Endothelial cell of umbilical vein (primary cell): ENCODE data around the gene STAT1. TPM values are rescaled to one million over a fixed set of nuclear protein-coding genes. Genes with fewer than 3 reads are reported as not detected.

Source experiments
- BruUV-seq: library from RNA; stranded (reverse); fragments of 400-500 nt; replicated peaks from 2 replicates; lab custom pipeline; 2021; lab: Mats Ljungman, UMichigan
- CTCF ChIA-PET: fragments of 300-600, 350-600 bp; sonication (Branson Sonifier 250); formaldehyde crosslinking; loops from one replicate; lab custom pipeline; 2021; ENCODE audit warnings: antibody characterized with exemption, inconsistent platforms; lab: Charles Lee
- POLR2A ChIA-PET: fragments of 300-600, 350-600 bp; sonication (Branson Sonifier 250); formaldehyde crosslinking; loops from one replicate; lab custom pipeline; 2021; ENCODE audit warnings: antibody characterized with exemption, inconsistent platforms; lab: Charles Lee
- DNase-seq: peaks from one replicate; pipeline ENCODE4 v3.0.0-alpha.2; 2011; ENCODE audit warnings: low read depth, low spot score
- FAIRE-seq: peaks from 2 replicates; lab custom pipeline; 2011; peaks lifted over from hg19 to GRCh38; lab: Jason Lieb, UNC
- H2AFZ ChIP-seq: 2 replicates; pipeline ENCODE4 v1.6.0; 2012; ENCODE audit warnings: low read depth, low read length, control low read depth, inconsistent platforms
- H3K27ac ChIP-seq: 2 replicates; pipeline ENCODE4 v1.5.1; 2011; ENCODE audit warnings: low read depth, mild to moderate bottlenecking, control low read depth, low read length, moderate library complexity; ENCODE audit not compliant: insufficient read depth
- H3K27me3 ChIP-seq, 2 experiments: 2 replicates each; pipeline versions ENCODE4 v1.6.0 to v1.6.1; 2011; ENCODE audit warnings: low read length in 2 of 2, mixed read lengths in 1 of 2; ENCODE audit not compliant: control insufficient read depth in 2 of 2, insufficient read depth in 2 of 2
- H3K36me3 ChIP-seq, 2 experiments: 2 replicates in 1 of 2; 3 replicates in 1 of 2; pipeline ENCODE4 v1.5.1; 2011; ENCODE audit warnings: low read length in 2 of 2, mild to moderate bottlenecking in 1 of 2, moderate library complexity in 1 of 2; ENCODE audit not compliant: control insufficient read depth in 2 of 2, insufficient read depth in 2 of 2; ENCODE audit errors: extremely low read depth in 1 of 2
- H3K4me1 ChIP-seq: 3 replicates; pipeline ENCODE4 v1.5.1; 2011; ENCODE audit warnings: mild to moderate bottlenecking, low read length; ENCODE audit not compliant: control insufficient read depth, insufficient read depth; ENCODE audit errors: extremely low read depth
- H3K4me2 ChIP-seq: 2 replicates; pipeline ENCODE4 v1.6.1; 2011; ENCODE audit warnings: low read length, control low read depth, mixed read lengths; ENCODE audit not compliant: insufficient read depth
- H3K4me3 ChIP-seq, 3 experiments: fragments of 200-600 bp in 1 of 3; sonication (generic), shearing (Covaris generic) in 1 of 3; replicated peaks in 1 of 3; 2 replicates each; pipeline ENCODE4 v1.5.1; 2011 to 2016; ENCODE audit warnings: control low read depth in 3 of 3, low read length in 3 of 3, mild to moderate bottlenecking in 2 of 3, inconsistent platforms in 1 of 3, low read depth in 1 of 3, moderate library complexity in 1 of 3; ENCODE audit not compliant: insufficient read depth in 1 of 3
- H3K79me2 ChIP-seq: 2 replicates; pipeline ENCODE4 v1.6.0; 2012; ENCODE audit warnings: low read length, inconsistent platforms; ENCODE audit not compliant: control insufficient read depth, insufficient read depth
- H3K9ac ChIP-seq: replicated peaks from 2 replicates; pipeline ENCODE3; 2011; ENCODE audit warnings: low read length, control low read depth; ENCODE audit not compliant: insufficient read depth; ENCODE audit errors: extremely low read depth
- H3K9me1 ChIP-seq: replicated peaks from 3 replicates; pipeline ENCODE4 v1.6.0; 2011; ENCODE audit warnings: mild to moderate bottlenecking, low read length; ENCODE audit not compliant: control insufficient read depth, insufficient read depth; ENCODE audit errors: extremely low read depth
- H3K9me3 ChIP-seq: replicated peaks from 2 replicates; pipeline ENCODE4 v1.5.1; 2012; ENCODE audit warnings: low read length, inconsistent platforms; ENCODE audit not compliant: control insufficient read depth, insufficient read depth
- H4K20me1 ChIP-seq: replicated peaks from 2 replicates; pipeline ENCODE3; 2011; ENCODE audit warnings: mild to moderate bottlenecking, low read length; ENCODE audit not compliant: control insufficient read depth, insufficient read depth; ENCODE audit errors: extremely low read depth
- EZH2 ChIP-seq: IDR thresholded peaks from 2 replicates; pipeline ENCODE4 v1.6.1; 2012; ENCODE audit warnings: borderline replicate concordance, low read depth, mild to moderate bottlenecking, moderate library complexity, low read length, inconsistent platforms; ENCODE audit not compliant: severe bottlenecking
- FOS ChIP-seq: IDR thresholded peaks from 2 replicates; pipeline ENCODE4 v1.6.1; 2011; ENCODE audit warnings: mild to moderate bottlenecking, low read length, moderate library complexity, borderline replicate concordance; ENCODE audit not compliant: insufficient read depth
- GATA2 ChIP-seq: IDR thresholded peaks from 2 replicates; pipeline ENCODE4 v1.7.0; 2011; ENCODE audit warnings: low read depth, mild to moderate bottlenecking, moderate library complexity, mixed read lengths, low read length; ENCODE audit not compliant: insufficient read length, insufficient read depth
- JUN ChIP-seq: IDR thresholded peaks from 2 replicates; pipeline ENCODE4 v1.6.1; 2011; ENCODE audit warnings: borderline replicate concordance, low read depth; ENCODE audit not compliant: insufficient read length, insufficient read depth
- MYC ChIP-seq: IDR thresholded peaks from one replicate; pipeline ENCODE4 v1.6.1; 2011; ENCODE audit warnings: mild to moderate bottlenecking, low read depth, low read length
- POLR2A ChIP-seq: IDR thresholded peaks from 2 replicates; pipeline ENCODE4 v1.6.1; 2012; ENCODE audit warnings: low read depth, mild to moderate bottlenecking, control low read depth, low read length
- POLR2AphosphoS5 ChIP-seq: IDR thresholded peaks from 2 replicates; pipeline ENCODE4 v1.6.1; 2012; ENCODE audit warnings: low read depth, mild to moderate bottlenecking, control low read depth, low read length, moderate library complexity; ENCODE audit not compliant: insufficient read depth
- dilution Hi-C: fragments of 300-500 bp; cut with MboI; formaldehyde crosslinking; loops from one replicate; pipeline ENCODE4 v1.15.0; 2019; ENCODE audit warnings: low sequenced_read_pairs; ENCODE audit not compliant: extremely low pct_ligation_motif_present
- intact Hi-C: fragments of 100-400 bp; cut with micrococcal nuclease; formaldehyde crosslinking; loops from one replicate; pipeline ENCODE4 v1.10.0; 2022
- polyA plus RNA-seq, 4 experiments: library from polyadenylated mRNA; depleted of rRNA in 3 of 4; stranded (reverse) in 3 of 4; unstranded in 1 of 4; fragments of >200 nt; gene quantifications; 2 replicates each; pipeline versions ENCODE4 v1.2.1 to v1.2.3, GENCODE V29; 2011 to 2012; ENCODE audit warnings: missing spikeins in 1 of 4
- total RNA-seq: library from RNA; stranded (reverse); gene quantifications from 2 replicates; pipeline ENCODE4 v1.2.3, GENCODE V29; 2021
- TF ChIP-seq, protein P1 (sequence below), 2 donors: IDR thresholded peaks; 1 replicate in 1 of 2; 2 replicates in 1 of 2; pipeline ENCODE4 v1.5.1; 2011; ENCODE audit warnings: low read length in 2 of 2, mild to moderate bottlenecking in 2 of 2, moderate library complexity in 2 of 2, control low read depth in 1 of 2, inconsistent platforms in 1 of 2, low read depth in 1 of 2; ENCODE audit not compliant: insufficient read depth in 1 of 2; ENCODE audit errors: extremely low read depth in 1 of 2
- TF ChIP-seq, protein P2 (sequence below): IDR thresholded peaks from 2 replicates; pipeline ENCODE4 v1.6.1; 2011; ENCODE audit not compliant: insufficient read depth, insufficient read length

Gene STAT1
- total and polyA plus RNA-seq, 2 donors (not counting 3 experiments of a cell fraction or from before 2014, with no cell fraction given): 64.2 to 67.6 TPM

DNA sequence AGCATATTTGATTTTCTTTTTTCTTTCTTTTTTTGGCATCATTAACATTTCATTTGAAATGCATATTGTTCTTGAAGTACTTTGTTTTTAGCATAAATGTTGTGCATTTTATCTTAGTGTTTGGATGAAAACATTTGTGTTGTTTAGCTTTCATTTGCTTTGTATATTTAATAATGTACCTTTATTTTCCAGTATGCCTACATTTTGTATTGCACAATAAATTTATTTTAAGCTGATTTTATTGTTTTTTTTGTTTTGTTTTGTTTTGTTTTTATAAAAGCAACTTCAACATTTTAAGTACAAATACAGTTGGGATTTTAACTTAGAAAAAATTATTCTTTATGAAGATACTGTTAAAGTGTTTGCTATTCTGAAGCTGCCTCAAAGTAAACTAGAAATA, 78.9 kb downstream of the STAT1 start:
- DNase-seq (no peak), FAIRE-seq (no peak)
- TF ChIP-seq GATA2 (no peak), FOS (no peak), EZH2 (no peak), MYC (no peak), JUN (no peak), POLR2A (no peak), POLR2AphosphoS5 (no peak)
- TF ChIP-seq, protein P1, sequence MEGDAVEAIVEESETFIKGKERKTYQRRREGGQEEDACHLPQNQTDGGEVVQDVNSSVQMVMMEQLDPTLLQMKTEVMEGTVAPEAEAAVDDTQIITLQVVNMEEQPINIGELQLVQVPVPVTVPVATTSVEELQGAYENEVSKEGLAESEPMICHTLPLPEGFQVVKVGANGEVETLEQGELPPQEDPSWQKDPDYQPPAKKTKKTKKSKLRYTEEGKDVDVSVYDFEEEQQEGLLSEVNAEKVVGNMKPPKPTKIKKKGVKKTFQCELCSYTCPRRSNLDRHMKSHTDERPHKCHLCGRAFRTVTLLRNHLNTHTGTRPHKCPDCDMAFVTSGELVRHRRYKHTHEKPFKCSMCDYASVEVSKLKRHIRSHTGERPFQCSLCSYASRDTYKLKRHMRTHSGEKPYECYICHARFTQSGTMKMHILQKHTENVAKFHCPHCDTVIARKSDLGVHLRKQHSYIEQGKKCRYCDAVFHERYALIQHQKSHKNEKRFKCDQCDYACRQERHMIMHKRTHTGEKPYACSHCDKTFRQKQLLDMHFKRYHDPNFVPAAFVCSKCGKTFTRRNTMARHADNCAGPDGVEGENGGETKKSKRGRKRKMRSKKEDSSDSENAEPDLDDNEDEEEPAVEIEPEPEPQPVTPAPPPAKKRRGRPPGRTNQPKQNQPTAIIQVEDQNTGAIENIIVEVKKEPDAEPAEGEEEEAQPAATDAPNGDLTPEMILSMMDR (IDR thresholded peaks at IDR 0.05; ENCODE audit: extremely low read depth in 1 of 2, insufficient read depth in 1 of 2, low read depth in 1 of 2, low read length in 2 of 2): no peak
- TF ChIP-seq, protein P2, sequence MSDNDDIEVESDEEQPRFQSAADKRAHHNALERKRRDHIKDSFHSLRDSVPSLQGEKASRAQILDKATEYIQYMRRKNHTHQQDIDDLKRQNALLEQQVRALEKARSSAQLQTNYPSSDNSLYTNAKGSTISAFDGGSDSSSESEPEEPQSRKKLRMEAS: no peak
- intact Hi-C loops (no loop called here), dilution Hi-C loops (no loop called here)
- Histone ChIP-seq H3K27ac (no peak overlapping the region), H3K4me2 (no peak overlapping the region), H3K9me3 (no peaks in the 10 kb centered on the region), H3K4me1 (no peaks in the 10 kb centered on the region), H3K27me3 (no peaks in the 10 kb centered on the region), H3K79me2 (peaks cover 2% of the 10 kb centered on the region), H3K9me1 (no peaks in the 10 kb centered on the region), H3K36me3 (peaks cover 7 to 22% of the 10 kb centered on the region in 2 experiments), H4K20me1 (no peaks in the 10 kb centered on the region), H3K4me3 (no peak overlapping the region), H2AFZ (no peak overlapping the region), H3K9ac (no peak overlapping the region)
- BruUV-seq: no TSS peak
- ChIA-PET POLR2A (no interaction called here), CTCF (interaction anchor here (1.3 kb wide), 1 partner anchor 12 kb away, joined by 8 read pairs; no protein-coding TSS in a partner anchor)
